Activated T-cell treated with anti-CD3 and anti-CD28 coated beads, Interleukin-2, amount 50 U/mL, for 72 hours (primary cell): ENCODE results near the gene TBATA. TPM values are rescaled to one million over a fixed set of nuclear protein-coding genes. Genes with fewer than 3 reads are reported as not detected.

Experiments used
- ATAC-seq, 2 donors: fragments of 150-1000 bp; cut with Tn5 transposase; replicated peaks in 1 of 2; 2 replicates each; pipeline ENCODE4 v1.10.0; 2021; ENCODE audit warnings: moderate library complexity in 2 of 2, mild to moderate bottlenecking in 1 of 2
- DNase-seq, 2 donors: peaks; one replicate each; pipeline ENCODE4 v3.0.0; 2021 to 2022; ENCODE audit warnings: mixed read lengths in 1 of 2
- H3K27ac Mint-ChIP-seq: one replicate; pipeline ENCODE4 v1.8.0; 2022; ENCODE audit warnings: mild to moderate bottlenecking, moderate library complexity, mixed read lengths
- H3K27me3 Mint-ChIP-seq: one replicate; pipeline ENCODE4 v1.8.0; 2022; ENCODE audit warnings: low read depth, mixed read lengths
- H3K36me3 Mint-ChIP-seq, 2 donors: one replicate each; pipeline ENCODE4 v1.8.0; 2022; ENCODE audit warnings: mixed read lengths in 2 of 2, mild to moderate bottlenecking in 1 of 2; ENCODE audit not compliant: insufficient read depth in 2 of 2
- H3K4me1 Mint-ChIP-seq: one replicate; pipeline ENCODE4 v1.8.0; 2022; ENCODE audit warnings: low read depth, mixed read lengths
- H3K4me3 Mint-ChIP-seq, 2 donors: one replicate each; pipeline ENCODE4 v1.8.0; 2022; ENCODE audit warnings: mild to moderate bottlenecking in 2 of 2, mixed read lengths in 2 of 2, moderate library complexity in 2 of 2
- H3K9me3 Mint-ChIP-seq, 2 donors: one replicate each; pipeline ENCODE4 v1.8.0; 2022; ENCODE audit warnings: mixed read lengths in 2 of 2
- total RNA-seq, 2 donors: library from RNA; stranded (reverse); gene quantifications; one replicate each; pipeline ENCODE4 v1.2.3, GENCODE V29; 2022

Gene TBATA
- total RNA-seq, 2 donors from 2014 or later = not detected

DNA sequence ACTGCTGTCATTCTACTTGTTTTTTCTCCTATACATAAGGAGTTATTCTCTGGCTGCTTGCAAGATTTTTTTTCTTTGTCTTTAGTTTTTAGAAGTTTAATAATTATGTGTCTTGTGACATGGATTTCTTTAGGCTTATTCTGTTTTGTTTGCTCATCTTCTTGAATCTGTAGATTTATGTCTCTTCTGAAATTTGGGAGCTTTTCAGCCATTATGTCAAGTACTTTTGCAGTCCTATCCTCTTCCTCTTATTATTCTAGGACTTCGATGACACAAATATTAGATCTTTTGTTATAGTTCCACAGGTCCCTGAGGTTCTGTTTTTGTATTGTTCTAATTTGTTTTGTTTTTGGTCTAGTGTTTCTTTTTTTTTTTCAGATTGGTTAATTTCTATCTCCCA is 16.7 kb upstream of the TBATA start:
- no peak for ATAC-seq
- no peak overlapping the region for H3K4me3 Mint-ChIP-seq
- H3K36me3 Mint-ChIP-seq = no peaks in the 10 kb centered on the region
- no peak overlapping the region for H3K27ac Mint-ChIP-seq
- H3K27me3 Mint-ChIP-seq = peaks cover 21% of the 10 kb centered on the region
- H3K9me3 Mint-ChIP-seq = peaks cover 0 to 3% of the 10 kb centered on the region in 2 donors
- no peak for DNase-seq
- H3K4me1 Mint-ChIP-seq = no peaks in the 10 kb centered on the region

DNA sequence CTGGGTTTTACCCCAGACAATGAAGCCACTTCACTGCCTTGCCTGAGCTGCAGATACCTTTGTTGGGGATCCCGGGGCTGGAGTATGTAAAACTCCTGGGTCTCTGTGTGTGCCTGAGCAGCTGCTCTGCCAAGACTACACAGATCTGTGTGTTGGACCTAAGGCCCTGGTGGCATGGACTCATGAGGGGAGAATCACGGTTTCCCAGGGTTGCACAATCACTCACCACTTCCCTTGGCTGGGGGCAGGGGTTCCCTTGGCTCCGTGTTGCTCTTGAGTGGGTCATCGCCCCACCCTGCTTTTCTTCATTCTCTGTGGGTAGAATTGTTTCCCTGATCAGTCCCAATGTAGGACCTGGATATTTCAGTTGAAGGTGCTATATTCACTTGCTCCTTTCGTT is 13.9 kb upstream of the TBATA start:
- Mint-ChIP-seq H3K4me3 (no peak overlapping the region), H3K36me3 (peaks cover 2% of the 10 kb centered on the region in 2 donors), H3K9me3 (peaks cover 3 to 7% of the 10 kb centered on the region in 2 donors), H3K27ac (no peak overlapping the region), H3K4me1 (no peaks in the 10 kb centered on the region), H3K27me3 (peaks cover 27% of the 10 kb centered on the region)
- DNase-seq = no peak
- no peak for ATAC-seq

DNA sequence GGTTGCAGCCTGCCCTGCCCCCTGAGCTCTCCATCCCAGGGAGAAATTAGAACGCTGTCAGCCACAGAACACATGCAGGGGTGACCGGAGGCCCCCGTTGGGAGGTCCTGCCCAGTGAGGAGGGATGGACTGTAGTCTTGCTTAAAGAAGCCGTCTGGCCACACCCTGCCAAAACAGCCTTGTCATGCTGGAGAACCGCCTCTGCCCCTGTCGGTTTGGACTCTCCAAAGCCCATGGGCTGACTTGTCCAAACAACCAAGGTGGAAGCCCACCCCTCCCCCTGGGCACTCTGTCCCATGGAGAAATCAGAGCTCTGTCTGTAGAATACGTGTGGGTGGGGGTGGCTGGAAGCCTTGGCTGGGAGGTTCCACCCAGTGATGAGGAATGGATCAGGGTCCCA is 12.7 kb upstream of the TBATA start:
- H3K27me3 Mint-ChIP-seq = peaks cover 27% of the 10 kb centered on the region
- H3K4me3 Mint-ChIP-seq = no peak overlapping the region
- H3K4me1 Mint-ChIP-seq = no peaks in the 10 kb centered on the region
- DNase-seq (no peak), ATAC-seq (no peak)
- H3K36me3 Mint-ChIP-seq = peaks cover 2% of the 10 kb centered on the region in 2 donors
- peaks cover 3 to 7% of the 10 kb centered on the region in 2 donors for H3K9me3 Mint-ChIP-seq
- H3K27ac Mint-ChIP-seq = no peak overlapping the region

DNA sequence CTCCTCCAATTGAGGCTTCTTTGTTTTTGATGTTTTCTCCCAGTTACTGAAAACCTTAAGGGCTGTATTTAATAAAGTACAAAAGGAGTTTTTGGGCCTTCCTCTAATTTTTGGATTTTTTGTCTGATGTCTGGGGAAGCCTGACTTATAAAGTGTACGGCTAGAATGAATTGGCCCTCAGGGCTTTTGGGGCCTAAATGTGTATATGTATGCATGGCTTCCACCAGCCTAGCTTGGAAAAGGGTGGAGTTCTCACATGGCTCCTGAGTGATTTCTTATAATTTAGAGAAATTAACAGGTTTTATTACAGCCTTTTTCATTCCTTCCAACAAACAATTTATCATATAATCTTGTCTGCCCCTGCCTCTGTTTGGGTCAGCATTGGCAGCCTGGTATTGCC is 10.4 kb upstream of the TBATA start:
- H3K9me3 Mint-ChIP-seq = peaks cover 3 to 7% of the 10 kb centered on the region in 2 donors
- peaks cover 37% of the 10 kb centered on the region for H3K27me3 Mint-ChIP-seq
- no peak for ATAC-seq

DNA sequence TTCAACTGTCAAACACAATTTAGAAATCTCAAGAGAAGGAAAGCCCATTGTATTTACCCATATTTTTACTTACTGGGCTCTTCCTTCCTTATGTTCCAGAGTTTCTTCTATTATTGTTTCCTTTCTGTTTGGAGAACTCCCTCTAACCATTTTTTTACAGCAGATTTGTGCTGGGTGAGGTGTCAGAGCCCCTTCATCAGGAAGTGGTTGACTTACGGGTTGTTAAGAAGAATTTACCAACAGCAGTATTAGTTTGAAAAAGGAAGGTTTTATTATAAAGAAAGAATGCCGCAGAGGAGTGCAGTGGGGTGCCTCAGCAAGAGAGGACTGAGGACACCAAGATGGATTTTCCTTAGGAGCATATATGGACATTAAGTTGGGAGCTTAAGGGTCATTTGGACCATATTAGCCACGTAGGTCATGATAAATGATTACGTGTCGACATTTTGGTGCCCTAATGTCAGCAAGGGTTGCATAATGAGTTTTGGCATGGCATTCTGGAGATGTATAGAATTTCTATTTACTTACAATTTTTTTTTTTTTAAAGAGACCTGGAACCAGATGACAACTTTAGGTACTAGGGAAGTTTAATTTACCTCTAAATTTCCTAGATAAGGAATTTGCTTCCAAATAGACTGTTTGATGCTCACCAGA is 6.3 kb upstream of the TBATA start:
- H3K27ac Mint-ChIP-seq = no peak overlapping the region
- peaks cover 11% of the 10 kb centered on the region for H3K4me1 Mint-ChIP-seq
- no peak overlapping the region for H3K4me3 Mint-ChIP-seq
- H3K9me3 Mint-ChIP-seq = peaks cover under 1% of the 10 kb centered on the region in 2 donors
- H3K27me3 Mint-ChIP-seq = peaks cover 27% of the 10 kb centered on the region
- ATAC-seq = no peak
- peaks cover under 1% of the 10 kb centered on the region in 2 donors for H3K36me3 Mint-ChIP-seq
- DNase-seq = no peak

More for the DNA sequence above, 10.4 kb upstream of the TBATA start:
- peaks cover 2% of the 10 kb centered on the region in 2 donors for H3K36me3 Mint-ChIP-seq
- DNase-seq = no peak
- H3K4me3 Mint-ChIP-seq = no peak overlapping the region
- no peak overlapping the region for H3K27ac Mint-ChIP-seq
- no peaks in the 10 kb centered on the region for H3K4me1 Mint-ChIP-seq

DNA sequence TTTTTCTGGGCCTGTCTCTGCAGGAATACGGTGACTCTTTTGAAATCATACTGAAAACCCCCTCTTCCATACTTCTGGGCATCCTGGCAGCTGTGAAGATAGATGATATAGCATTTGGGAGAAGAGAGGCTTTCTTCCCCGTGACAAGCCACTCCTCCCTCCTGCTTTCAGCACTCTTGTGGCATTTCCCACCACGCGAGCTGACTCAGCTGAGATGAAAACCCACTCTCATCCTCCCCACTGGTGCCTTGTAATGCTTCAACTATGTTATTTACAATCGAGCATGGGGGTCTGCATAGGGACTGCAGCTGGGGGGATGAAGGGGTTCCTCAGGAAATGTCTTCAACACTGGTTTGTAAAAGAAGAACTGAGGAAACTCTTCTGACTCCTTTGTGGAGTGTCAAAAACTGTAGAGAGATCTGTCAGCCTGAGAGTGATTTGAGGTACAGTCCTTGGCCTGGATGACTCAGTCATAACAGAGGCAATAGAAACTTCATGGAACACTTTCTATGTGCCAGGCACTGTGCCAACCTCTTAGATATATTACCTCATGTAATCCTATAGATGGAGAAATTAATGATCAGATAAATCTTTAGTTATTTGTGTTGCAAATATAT is 1.7 kb upstream of the TBATA start:
- H3K36me3 Mint-ChIP-seq = no peaks in the 10 kb centered on the region
- peaks cover 17% of the 10 kb centered on the region for H3K4me1 Mint-ChIP-seq
- H3K9me3 Mint-ChIP-seq = no peaks in the 10 kb centered on the region
- no peak overlapping the region for H3K27ac Mint-ChIP-seq
- DNase-seq (peak; percentile 15 to 38), ATAC-seq (peak; percentile 86 to 89)
- H3K27me3 Mint-ChIP-seq = peaks cover 25% of the 10 kb centered on the region
- H3K4me3 Mint-ChIP-seq = peak overlapping the region; percentile 10 to 19

DNA sequence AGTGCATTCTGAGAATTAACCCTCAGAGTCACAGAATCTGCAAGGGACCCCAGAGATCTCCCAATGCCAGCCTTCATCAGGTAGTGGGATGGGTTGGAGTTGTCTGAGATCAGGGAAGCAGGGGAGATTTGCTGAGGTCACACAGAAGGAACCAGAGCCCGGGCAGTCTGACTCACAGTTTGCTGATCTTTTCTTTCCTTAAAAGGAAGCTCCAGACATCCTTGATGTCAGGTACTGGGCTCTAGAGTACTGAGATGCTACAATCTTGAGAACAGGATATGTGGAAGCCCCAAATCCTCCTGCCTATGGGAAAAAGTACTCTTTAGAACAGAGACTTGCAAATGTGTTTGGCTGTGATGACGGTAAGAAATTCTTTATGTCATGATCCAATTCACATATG is 706 bp downstream of the TBATA start:
- no peaks in the 10 kb centered on the region for H3K36me3 Mint-ChIP-seq
- no peak overlapping the region for H3K27ac Mint-ChIP-seq
- ATAC-seq (no peak), DNase-seq (no peak)
- no peak overlapping the region for H3K4me3 Mint-ChIP-seq
- peaks cover 11% of the 10 kb centered on the region for H3K27me3 Mint-ChIP-seq
- peaks cover 17% of the 10 kb centered on the region for H3K4me1 Mint-ChIP-seq
- no peaks in the 10 kb centered on the region for H3K9me3 Mint-ChIP-seq

DNA sequence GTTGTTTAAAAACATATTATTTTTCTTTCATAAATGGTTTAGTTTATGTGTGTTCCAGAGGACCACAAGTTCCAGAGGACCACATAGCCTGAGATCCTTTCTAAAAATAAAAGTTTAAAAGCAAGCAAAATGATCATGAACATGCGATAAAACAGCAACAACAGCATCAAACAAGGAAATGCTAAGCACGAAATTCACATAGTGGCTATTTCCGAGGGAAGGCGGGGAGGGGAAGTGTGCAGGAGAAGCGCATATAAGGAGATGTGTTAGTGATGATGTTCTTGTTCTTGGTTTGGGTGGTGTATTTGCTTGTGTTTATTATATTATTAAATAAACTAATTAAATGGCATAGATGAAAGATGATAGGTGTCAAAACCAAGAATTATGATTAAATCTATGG is 1.2 kb downstream of the TBATA start:
- peaks cover 17% of the 10 kb centered on the region for H3K4me1 Mint-ChIP-seq
- H3K27ac Mint-ChIP-seq = no peak overlapping the region
- H3K9me3 Mint-ChIP-seq = no peaks in the 10 kb centered on the region
- no peaks in the 10 kb centered on the region for H3K36me3 Mint-ChIP-seq
- no peak overlapping the region for H3K4me3 Mint-ChIP-seq
- DNase-seq (no peak), ATAC-seq (no peak)
- H3K27me3 Mint-ChIP-seq = peaks cover 9% of the 10 kb centered on the region

DNA sequence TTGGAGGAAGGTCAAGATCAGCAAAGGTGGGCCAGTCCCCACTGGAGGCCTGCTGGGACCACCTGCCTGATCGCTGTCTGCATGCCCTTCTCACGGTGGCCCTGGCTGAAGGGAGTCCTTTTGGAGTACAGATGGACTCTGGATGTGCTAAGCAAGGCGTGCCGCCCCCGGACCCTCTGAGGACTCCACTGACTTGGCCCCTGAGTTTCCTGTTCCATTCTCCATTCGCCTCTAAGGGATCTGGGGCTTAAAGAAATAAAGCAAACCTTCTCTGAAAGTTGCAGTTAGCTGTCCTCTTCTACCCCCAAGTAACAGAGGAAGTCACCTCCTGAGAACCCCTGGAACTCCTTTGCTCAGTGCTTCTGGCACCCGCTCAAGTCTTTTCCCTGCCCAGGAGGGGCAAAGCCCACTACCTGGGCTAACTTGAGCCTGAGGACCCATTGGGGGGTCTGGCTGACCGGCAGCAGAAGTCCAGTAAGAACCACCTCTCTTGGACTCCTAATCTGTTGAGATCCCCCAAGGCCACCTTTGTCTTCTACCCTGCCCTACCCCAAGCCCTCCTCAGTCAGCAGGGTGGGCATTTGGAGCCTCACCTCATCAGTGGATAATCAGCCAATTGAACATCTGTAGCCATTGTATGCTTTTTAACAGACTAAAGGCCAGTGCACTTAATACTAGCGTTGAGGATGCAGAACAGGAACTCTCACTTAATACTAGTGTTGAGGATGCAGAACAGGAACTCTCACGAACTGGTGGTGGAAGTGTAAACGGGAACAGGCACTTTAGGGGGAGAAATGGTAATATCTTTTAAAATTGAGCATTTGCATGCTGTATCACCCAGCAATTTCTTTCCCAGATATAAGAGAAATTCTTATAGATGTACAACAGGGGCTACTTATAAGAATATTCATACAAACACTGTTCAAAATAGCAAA is 2.2 kb downstream of the TBATA start:
- no peaks in the 10 kb centered on the region for H3K27me3 Mint-ChIP-seq
- H3K4me1 Mint-ChIP-seq = peaks cover 17% of the 10 kb centered on the region
- no peak overlapping the region for H3K4me3 Mint-ChIP-seq
- H3K9me3 Mint-ChIP-seq = no peaks in the 10 kb centered on the region
- no peaks in the 10 kb centered on the region for H3K36me3 Mint-ChIP-seq
- no peak for DNase-seq
- ATAC-seq = no peak
- no peak overlapping the region for H3K27ac Mint-ChIP-seq

DNA sequence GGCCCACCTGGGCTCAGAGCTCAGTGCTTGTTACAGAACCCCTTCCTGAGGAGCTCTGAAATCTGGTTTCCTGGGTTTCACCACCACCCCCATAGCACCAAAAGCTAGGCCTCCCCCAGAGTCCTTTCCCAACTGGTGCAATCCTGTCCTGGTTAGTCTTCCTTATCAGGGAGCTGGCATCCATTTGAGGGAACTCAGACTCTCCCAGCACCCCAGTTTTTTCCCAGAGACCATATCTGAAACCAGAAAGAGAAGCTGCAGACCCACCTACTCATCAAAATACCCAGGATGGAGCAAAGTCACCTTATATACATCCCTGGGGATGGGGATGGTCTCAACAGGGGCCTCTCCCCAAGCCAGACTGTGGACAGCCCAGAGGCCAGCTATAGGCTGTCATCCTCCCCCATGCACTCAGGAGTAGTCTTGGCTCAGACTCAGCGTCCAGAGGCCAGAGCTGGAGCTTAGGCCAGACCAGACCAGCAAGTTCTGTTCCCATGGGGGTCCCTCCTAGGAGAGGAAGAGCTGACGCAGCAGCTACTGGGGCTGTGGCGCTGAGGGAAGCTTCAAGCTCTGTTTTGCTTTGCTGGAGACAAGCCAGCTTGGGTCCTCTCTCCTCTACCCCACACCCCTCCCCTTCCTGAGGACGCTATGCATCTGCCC is 3.0 kb downstream of the TBATA start:
- H3K27me3 Mint-ChIP-seq = no peaks in the 10 kb centered on the region
- no peaks in the 10 kb centered on the region for H3K36me3 Mint-ChIP-seq
- H3K27ac Mint-ChIP-seq = no peak overlapping the region
- no peaks in the 10 kb centered on the region for H3K9me3 Mint-ChIP-seq
- ATAC-seq = no peak
- H3K4me3 Mint-ChIP-seq = no peak overlapping the region
- no peak for DNase-seq
- H3K4me1 Mint-ChIP-seq = peaks cover 13% of the 10 kb centered on the region

DNA sequence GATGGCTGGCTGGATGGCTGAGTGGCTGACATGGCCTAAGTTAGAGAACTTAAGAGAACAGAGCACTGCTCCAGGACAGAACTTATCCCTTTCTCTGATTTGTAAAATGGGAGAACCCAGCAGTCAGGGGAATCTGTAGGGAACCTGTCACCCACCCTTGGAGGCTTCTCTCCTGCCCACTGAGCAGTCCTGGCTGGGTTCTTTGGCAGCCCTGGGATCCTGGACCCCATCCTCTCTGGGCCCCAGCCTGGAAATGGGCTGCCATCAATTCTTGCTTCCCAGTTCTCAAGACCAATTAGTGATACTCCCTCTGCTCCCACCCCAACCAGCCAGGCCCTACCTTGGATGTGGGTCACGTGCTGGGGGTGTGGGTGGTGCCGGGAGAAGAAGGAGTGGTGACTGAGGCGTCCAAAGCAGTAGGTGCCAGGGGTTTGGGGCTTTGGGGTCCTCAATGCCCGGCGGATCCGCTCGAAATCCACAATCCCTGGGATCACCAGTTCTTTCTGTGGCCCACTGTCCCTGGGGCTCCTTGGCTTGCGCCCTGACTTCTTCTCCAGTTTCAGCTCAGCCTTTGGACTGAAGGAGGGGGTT is 3.6 kb downstream of the TBATA start:
- H3K27ac Mint-ChIP-seq = no peak overlapping the region
- no peaks in the 10 kb centered on the region for H3K27me3 Mint-ChIP-seq
- H3K36me3 Mint-ChIP-seq = no peaks in the 10 kb centered on the region
- no peak overlapping the region for H3K4me3 Mint-ChIP-seq
- DNase-seq (no peak), ATAC-seq (no peak)
- peaks cover 6% of the 10 kb centered on the region for H3K4me1 Mint-ChIP-seq
- H3K9me3 Mint-ChIP-seq = no peaks in the 10 kb centered on the region

DNA sequence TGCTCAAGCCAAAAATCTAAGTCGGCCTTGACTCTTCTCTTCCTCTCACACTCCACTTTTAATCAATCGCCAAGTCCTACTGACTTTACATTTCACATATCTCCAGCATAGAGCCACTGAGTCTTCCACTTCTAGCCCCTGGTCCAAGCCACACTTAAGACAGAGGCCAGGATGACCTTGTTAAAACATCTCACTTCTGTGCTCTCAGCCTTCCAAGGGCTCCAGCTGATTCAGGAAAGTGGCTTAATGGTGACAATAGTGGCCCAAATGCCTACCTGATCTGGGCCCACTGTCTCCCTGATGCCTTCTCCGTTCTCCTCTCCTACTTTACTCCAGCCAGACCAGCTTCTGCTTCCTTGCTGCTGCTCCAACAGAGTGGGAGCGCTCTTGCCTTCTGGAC is 4.4 kb downstream of the TBATA start:
- no peak for DNase-seq
- no peak for ATAC-seq
- H3K9me3 Mint-ChIP-seq = no peaks in the 10 kb centered on the region
- H3K4me3 Mint-ChIP-seq = no peak overlapping the region
- no peaks in the 10 kb centered on the region for H3K27me3 Mint-ChIP-seq
- no peaks in the 10 kb centered on the region for H3K4me1 Mint-ChIP-seq
- H3K27ac Mint-ChIP-seq = no peak overlapping the region
- no peaks in the 10 kb centered on the region for H3K36me3 Mint-ChIP-seq
